ENCODE measurements around the gene SPAG16.

GRCh38 chr2:213861638-213862037 is 577.4 kb downstream of the SPAG16 start:
- TF ChIP-seq USF2 (IDR thresholded peaks at IDR 0.05; ENCODE audit: borderline replicate concordance, low read depth, low read length) (no peak), FOXJ3 (CRISPR knock-in tag; IDR thresholded peaks at IDR 0.05) (no peak), EP300 (IDR thresholded peaks at IDR 0.05; ENCODE audit: borderline replicate concordance in 1 of 2, low read depth in 1 of 2, low read length in 1 of 2) (no peak), EZH2phosphoT487 (IDR thresholded peaks at IDR 0.05; ENCODE audit: borderline replicate concordance, low read depth) (no peak), SMC3 (IDR thresholded peaks at IDR 0.05; ENCODE audit: low read depth, low read length) (no peak), CTCF (IDR thresholded peaks at IDR 0.05) (no peak), POLR2AphosphoS5 (IDR thresholded peaks at IDR 0.05; ENCODE audit: low read depth, low read length) (no peak), YY1 (IDR thresholded peaks at IDR 0.05; ENCODE audit: low read depth) (no peak), CHD2 (IDR thresholded peaks at IDR 0.05; ENCODE audit: low read length, partially characterized antibody) (no peak), RAD21 (IDR thresholded peaks at IDR 0.05; ENCODE audit: low read length) (no peak), MAX (IDR thresholded peaks at IDR 0.05; ENCODE audit: low read depth) (no peak), NRF1 (IDR thresholded peaks at IDR 0.05; ENCODE audit: low read depth, low read length) (no peak), NFIC (IDR thresholded peaks at IDR 0.05; ENCODE audit: borderline replicate concordance) (no peak)
